RWPE1 (cell line): ENCODE measurements around the gene CCDC137.

Experiments used
- CTCF ChIA-PET: fragments of 350-600 bp; sonication (Branson Sonifier 250); formaldehyde crosslinking; extraction: SDS; loops from one replicate; lab custom pipeline; 2021; lab: Yijun Ruan, JAX
- POLR2A ChIA-PET: fragments of 400-600 bp; formaldehyde crosslinking; extraction: SDS; loops from one replicate; lab custom pipeline; 2020; ENCODE audit warnings: antibody characterized with exemption; ENCODE audit not compliant: low non-redundant PET; lab: Yijun Ruan, JAX
- DNase-seq: peaks from one replicate; pipeline ENCODE4 v3.0.0; 2012; ENCODE audit warnings: low spot score
- H3K27ac ChIP-seq: fragments of 450-650 bp; 2 replicates; pipeline ENCODE4 v1.5.1; 2017
- CTCF ChIP-seq: fragments of 450-650 bp; conservative IDR thresholded peaks from 2 replicates; pipeline ENCODE4 v1.5.1; 2017; ENCODE audit warnings: low read depth, mild to moderate bottlenecking

The CCDC137 gene

GRCh38 chr17:81695801-81696200, 29.3 kb downstream of the CCDC137 start:
- no peak for DNase-seq
- ChIA-PET CTCF (no interaction called here), POLR2A (interaction anchor here (1.2 kb wide), 1 partner anchor 11 kb away, joined by 3 read pairs; no protein-coding TSS in a partner anchor)
- no peak for TF ChIP-seq CTCF
- peak overlapping the region; percentile 55 for H3K27ac ChIP-seq

- no peak for DNase-seq
- ChIA-PET POLR2A (interaction anchor here (1.2 kb wide), 1 partner anchor 11 kb away, joined by 3 read pairs; no protein-coding TSS in a partner anchor), CTCF (no interaction called here)
- TF ChIP-seq CTCF, result no peak
- peak overlapping the region; percentile 55 for H3K27ac ChIP-seq
These were observed 29.8 kb downstream of the CCDC137 start for GRCh38 chr17:81696218-81696941.

GRCh38 chr17:81697261-81698044, 30.9 kb downstream of the CCDC137 start:
- peak overlapping the region; percentile 55 for H3K27ac ChIP-seq
- DNase-seq, result no peak
- TF ChIP-seq CTCF, result no peak
- ChIA-PET CTCF (interaction anchor here (0.6 to 0.7 kb wide), 2 partner anchors 62 to 185 kb away, joined by 3 to 4 read pairs; no protein-coding TSS in a partner anchor), POLR2A (no interaction called here)

GRCh38 chr17:81700353-81701287, 34.1 kb downstream of the CCDC137 start:
- POLR2A ChIA-PET, result no interaction called here
- TF ChIP-seq CTCF, result no peak

GRCh38 chr17:81701288-81702071, 34.9 kb downstream of the CCDC137 start:
- peak overlapping the region; percentile 89 for H3K27ac ChIP-seq
- DNase-seq, result peak; percentile 20
- ChIA-PET CTCF (interaction anchor here (0.9 to 1.6 kb wide), 2 partner anchors 16 to 18 kb away, joined by 3 to 6 read pairs; partner anchors contain the start of genes ARL16 and HGS), POLR2A (interaction anchor here (0.9 kb wide), 1 partner anchor 31 kb away, joined by 4 read pairs; no protein-coding TSS in a partner anchor)
- TF ChIP-seq CTCF, result no peak

More at GRCh38 chr17:81700353-81701287, 34.1 kb downstream of the CCDC137 start:
- CTCF ChIA-PET, result interaction anchor here (1.6 kb wide), 1 partner anchor 17 kb away, joined by 6 read pairs; the partner anchor contains the start of genes ARL16 and HGS
- DNase-seq, result no peak
- H3K27ac ChIP-seq, result peak overlapping the region; percentile 89
